SK-N-SH treated with all-trans-retinoic acid at 6 μM for 48 hours (cell line): ENCODE data around the gene FLOT2.

Experiments
- ARNTL ChIP-seq: fragments of 450-650 bp; formaldehyde crosslinking; IDR thresholded peaks from 2 replicates; pipeline ENCODE4 v1.5.0; 2020; ENCODE audit warnings: low read depth, mild to moderate bottlenecking, moderate library complexity, borderline replicate concordance
- CREB5 ChIP-seq: fragments of 250-450 bp; sonication (Bioruptor Pico); IDR thresholded peaks from 2 replicates; pipeline ENCODE4 v1.5.1; 2020; ENCODE audit warnings: low read depth, mild to moderate bottlenecking, moderate library complexity
- CSDC2 ChIP-seq: fragments of 250-450 bp; sonication (Bioruptor Pico); IDR thresholded peaks from 2 replicates; pipeline ENCODE4 v1.5.0; 2020; ENCODE audit warnings: mild to moderate bottlenecking, moderate library complexity
- GLIS3 ChIP-seq: fragments of 250-450 bp; sonication (Bioruptor Pico); IDR thresholded peaks from 2 replicates; pipeline ENCODE4 v1.5.0; 2020; ENCODE audit warnings: mild to moderate bottlenecking, moderate library complexity
- PPARA ChIP-seq: fragments of 250-450 bp; sonication (Bioruptor Pico); IDR thresholded peaks from 2 replicates; pipeline ENCODE4 v1.5.0; 2020; ENCODE audit warnings: mild to moderate bottlenecking, borderline replicate concordance
- SNAI2 ChIP-seq: fragments of 250-450 bp; sonication (Bioruptor Pico); IDR thresholded peaks from 2 replicates; pipeline ENCODE4 v1.5.0; 2020; ENCODE audit warnings: mild to moderate bottlenecking, moderate library complexity
- TCF4 ChIP-seq: fragments of 250-450 bp; sonication (Bioruptor Pico); IDR thresholded peaks from 2 replicates; pipeline ENCODE4 v1.8.0; 2021; ENCODE audit warnings: mild to moderate bottlenecking, moderate library complexity, borderline replicate concordance
- ZC3H10 ChIP-seq: fragments of 250-450 bp; sonication (Bioruptor Pico); IDR thresholded peaks from 2 replicates; pipeline ENCODE4 v1.5.1; 2021; ENCODE audit warnings: mild to moderate bottlenecking, moderate library complexity
- ZFP3 ChIP-seq: fragments of 250-450 bp; sonication (Bioruptor Pico); IDR thresholded peaks from 2 replicates; pipeline ENCODE4 v1.5.0; 2020; ENCODE audit warnings: mild to moderate bottlenecking, moderate library complexity
- ZNF8 ChIP-seq: fragments of 450-650 bp; formaldehyde crosslinking; IDR thresholded peaks from 2 replicates; pipeline ENCODE4 v1.5.0; 2020; ENCODE audit warnings: mild to moderate bottlenecking, moderate library complexity
- TF ChIP-seq, protein P1 (sequence below): fragments of 250-450 bp; sonication (Bioruptor Pico); IDR thresholded peaks from 2 replicates; pipeline ENCODE4 v1.8.0; 2020; ENCODE audit warnings: mild to moderate bottlenecking, moderate library complexity, borderline replicate concordance

DNA sequence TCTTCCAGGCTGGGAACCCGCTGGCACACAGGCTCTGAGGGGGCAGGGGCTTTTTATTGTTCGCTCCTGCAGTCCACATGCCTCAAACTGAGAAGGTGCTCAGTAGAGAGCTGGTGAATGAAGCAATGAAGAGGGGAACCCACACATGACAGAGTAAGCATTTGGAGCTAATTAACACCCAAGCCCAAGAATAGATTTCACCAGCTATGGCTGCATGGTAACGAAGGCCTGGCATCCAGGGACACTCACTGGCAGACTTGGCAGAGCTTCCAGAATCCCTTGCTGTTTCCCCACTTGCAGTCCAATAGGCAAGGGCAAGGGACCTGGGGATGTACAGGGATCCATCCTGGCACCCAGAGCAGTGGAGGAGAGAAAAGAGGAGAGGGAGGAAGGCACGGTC lies 12.2 kb downstream of the FLOT2 start:
- TF ChIP-seq, protein P1, sequence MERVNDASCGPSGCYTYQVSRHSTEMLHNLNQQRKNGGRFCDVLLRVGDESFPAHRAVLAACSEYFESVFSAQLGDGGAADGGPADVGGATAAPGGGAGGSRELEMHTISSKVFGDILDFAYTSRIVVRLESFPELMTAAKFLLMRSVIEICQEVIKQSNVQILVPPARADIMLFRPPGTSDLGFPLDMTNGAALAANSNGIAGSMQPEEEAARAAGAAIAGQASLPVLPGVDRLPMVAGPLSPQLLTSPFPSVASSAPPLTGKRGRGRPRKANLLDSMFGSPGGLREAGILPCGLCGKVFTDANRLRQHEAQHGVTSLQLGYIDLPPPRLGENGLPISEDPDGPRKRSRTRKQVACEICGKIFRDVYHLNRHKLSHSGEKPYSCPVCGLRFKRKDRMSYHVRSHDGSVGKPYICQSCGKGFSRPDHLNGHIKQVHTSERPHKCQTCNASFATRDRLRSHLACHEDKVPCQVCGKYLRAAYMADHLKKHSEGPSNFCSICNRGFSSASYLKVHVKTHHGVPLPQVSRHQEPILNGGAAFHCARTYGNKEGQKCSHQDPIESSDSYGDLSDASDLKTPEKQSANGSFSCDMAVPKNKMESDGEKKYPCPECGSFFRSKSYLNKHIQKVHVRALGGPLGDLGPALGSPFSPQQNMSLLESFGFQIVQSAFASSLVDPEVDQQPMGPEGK: no peak
- TF ChIP-seq PPARA (no peak), TCF4 (CRISPR knock-in tag) (no peak), ARNTL (CRISPR knock-in tag) (no peak), ZC3H10 (CRISPR knock-in tag) (no peak), SNAI2 (CRISPR knock-in tag) (no peak), CSDC2 (CRISPR knock-in tag) (no peak), ZNF8 (CRISPR knock-in tag) (no peak), CREB5 (CRISPR knock-in tag) (no peak), ZFP3 (CRISPR knock-in tag) (no peak), GLIS3 (CRISPR knock-in tag) (no peak)
